Neural crest cell (in vitro differentiated cells): ENCODE measurements around the gene SETD2. TPM values are rescaled to one million over a fixed set of nuclear protein-coding genes. Genes with fewer than 3 reads are reported as not detected.
"Not testable (repeated sequence)": the region's sequence is repeated elsewhere in the genome, so short reads cannot be mapped to it uniquely, and the experiment has no call there.

Source experiments
- DNase-seq: peaks from one replicate; pipeline ENCODE4 v3.0.0; 2021; ENCODE audit warnings: low read depth, mixed read lengths, low spot score
- H3K27ac Mint-ChIP-seq: one replicate; pipeline ENCODE4 v1.8.0; 2021; ENCODE audit warnings: mild to moderate bottlenecking, mixed read lengths; ENCODE audit not compliant: unreplicated experiment
- H3K27me3 Mint-ChIP-seq: 2 replicates; pipeline ENCODE4 v1.8.0; 2021; ENCODE audit warnings: low read depth, mild to moderate bottlenecking, mixed read lengths
- H3K36me3 Mint-ChIP-seq: 2 replicates; pipeline ENCODE4 v1.8.0; 2021; ENCODE audit warnings: low read depth, mild to moderate bottlenecking, mixed read lengths
- H3K4me1 Mint-ChIP-seq: 2 replicates; pipeline ENCODE4 v1.8.0; 2021; ENCODE audit warnings: mixed read lengths
- H3K4me3 Mint-ChIP-seq: one replicate; pipeline ENCODE4 v1.8.0; 2021; ENCODE audit warnings: mild to moderate bottlenecking, mixed read lengths
- H3K9me3 Mint-ChIP-seq: 2 replicates; pipeline ENCODE4 v1.8.0; 2021; ENCODE audit warnings: mixed read lengths
- CTCF ChIP-seq: fragments of 200-600 bp; sonication (generic); conservative IDR thresholded peaks from 2 replicates; pipeline ENCODE4 v1.5.0; 2021; ENCODE audit warnings: antibody characterized with exemption, mild to moderate bottlenecking
- total RNA-seq: library from RNA; stranded (reverse); gene quantifications from 2 replicates; pipeline ENCODE4 v1.2.1, GENCODE V29; 2021

The SETD2 gene
- total RNA-seq, 1 donor from 2014 or later, result 52.7 TPM

GRCh38 chr3:47143068-47143467 lies 20.8 kb downstream of the SETD2 start:
- H3K27me3 Mint-ChIP-seq, result no peaks in the 10 kb centered on the region
- H3K4me1 Mint-ChIP-seq, result peaks cover 10% of the 10 kb centered on the region
- peaks cover 5% of the 10 kb centered on the region for H3K36me3 Mint-ChIP-seq
- TF ChIP-seq CTCF, result no peak
- no peak overlapping the region for H3K27ac Mint-ChIP-seq
- H3K4me3 Mint-ChIP-seq, result no peak overlapping the region
- no peaks in the 10 kb centered on the region for H3K9me3 Mint-ChIP-seq
- no peak for DNase-seq

- DNase-seq, H3K27me3 Mint-ChIP-seq, H3K4me3 Mint-ChIP-seq, H3K9me3 Mint-ChIP-seq, H3K36me3 Mint-ChIP-seq, H3K27ac Mint-ChIP-seq: not testable (repeated sequence)
- H3K4me1 Mint-ChIP-seq, result peaks cover 10% of the 10 kb centered on the region
Observed at GRCh38 chr3:47142536-47142935, 21.4 kb downstream of the SETD2 start.

- H3K9me3 Mint-ChIP-seq, result not testable (repeated sequence)
Observed at GRCh38 chr3:47140973-47141461, 22.9 kb downstream of the SETD2 start.

GRCh38 chr3:47140553-47140952 lies 23.4 kb downstream of the SETD2 start:
- H3K36me3 Mint-ChIP-seq, H3K27ac Mint-ChIP-seq, DNase-seq, H3K9me3 Mint-ChIP-seq, H3K27me3 Mint-ChIP-seq, H3K4me3 Mint-ChIP-seq: not testable (repeated sequence)
- H3K4me1 Mint-ChIP-seq, result peaks cover 18% of the 10 kb centered on the region

More at GRCh38 chr3:47140973-47141461, 22.9 kb downstream of the SETD2 start:
- peak overlapping the region; percentile 57 for H3K27ac Mint-ChIP-seq
- not testable (repeated sequence) for DNase-seq, H3K4me3 Mint-ChIP-seq, H3K27me3 Mint-ChIP-seq, H3K36me3 Mint-ChIP-seq
- H3K4me1 Mint-ChIP-seq, result peaks cover 13% of the 10 kb centered on the region

GRCh38 chr3:47134311-47134710 lies 29.6 kb downstream of the SETD2 start:
- H3K4me3 Mint-ChIP-seq, result no peak overlapping the region
- no peak overlapping the region for H3K27ac Mint-ChIP-seq
- DNase-seq, result no peak
- H3K9me3 Mint-ChIP-seq, result no peaks in the 10 kb centered on the region
- H3K27me3 Mint-ChIP-seq, result no peaks in the 10 kb centered on the region
- peaks cover 5% of the 10 kb centered on the region for H3K36me3 Mint-ChIP-seq
- H3K4me1 Mint-ChIP-seq, result peaks cover 19% of the 10 kb centered on the region
- TF ChIP-seq CTCF, result no peak

GRCh38 chr3:47133641-47134040 lies 30.3 kb downstream of the SETD2 start:
- DNase-seq, result no peak
- Mint-ChIP-seq H3K9me3 (no peaks in the 10 kb centered on the region), H3K36me3 (no peaks in the 10 kb centered on the region), H3K4me3 (no peak overlapping the region), H3K27me3 (no peaks in the 10 kb centered on the region), H3K4me1 (peaks cover 15% of the 10 kb centered on the region), H3K27ac (no peak overlapping the region)
- no peak for TF ChIP-seq CTCF

- no peak overlapping the region for H3K27ac Mint-ChIP-seq
- no peaks in the 10 kb centered on the region for H3K9me3 Mint-ChIP-seq
- no peak for TF ChIP-seq CTCF
- H3K36me3 Mint-ChIP-seq, result no peaks in the 10 kb centered on the region
- H3K4me3 Mint-ChIP-seq, result no peak overlapping the region
- peaks cover 7% of the 10 kb centered on the region for H3K4me1 Mint-ChIP-seq
- DNase-seq, result no peak
- no peaks in the 10 kb centered on the region for H3K27me3 Mint-ChIP-seq
Observed at GRCh38 chr3:47130557-47130956, 33.4 kb downstream of the SETD2 start.
